ENCODE data around the gene GALNT5.

The GALNT5 gene

GRCh38 chr2:157292853-157293252, 35.3 kb downstream of the GALNT5 start:
- DNase-seq = no peak

DNA sequence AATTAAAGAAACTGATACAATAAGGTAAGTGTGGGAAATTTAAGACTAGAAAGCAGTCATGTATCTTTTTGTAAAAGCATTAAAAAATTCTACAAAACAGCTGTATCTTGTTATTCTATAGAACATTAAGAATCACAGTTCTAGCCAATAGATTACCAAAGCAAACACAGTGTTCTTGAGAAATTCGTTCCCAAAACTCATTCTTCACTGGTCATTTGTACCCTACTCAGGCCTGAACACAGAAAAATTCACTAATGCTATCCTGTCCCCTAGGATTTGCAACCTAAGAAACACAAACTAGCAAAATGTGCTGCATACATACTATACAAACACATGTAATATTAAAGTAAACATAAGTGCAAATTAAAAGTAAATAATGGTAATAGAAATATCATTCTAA, 39.0 kb downstream of the GALNT5 start:
- DNase-seq = no peak

DNA sequence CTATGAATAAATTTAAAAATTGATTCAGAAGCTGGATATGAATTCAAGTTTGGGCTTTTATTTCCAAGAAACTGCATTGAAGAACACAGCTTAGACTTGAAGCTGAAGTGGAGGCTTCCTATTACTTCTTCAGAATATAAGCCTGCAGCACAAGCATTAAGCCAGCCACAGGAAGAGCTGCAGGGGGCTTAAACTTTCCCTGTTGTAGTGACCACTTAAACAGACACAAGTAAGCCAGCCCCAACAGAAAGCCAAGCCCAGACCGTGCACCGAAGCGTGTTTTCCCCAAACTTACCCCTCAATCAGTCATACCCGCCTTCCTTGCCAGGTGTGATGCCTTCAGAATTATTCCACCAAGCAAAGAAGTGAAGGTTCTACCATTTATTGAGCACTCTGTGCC, 39.5 kb downstream of the GALNT5 start:
- DNase-seq = no peak

- DNase-seq = no peak
Measured at GRCh38 chr2:157301307-157301706, 43.8 kb downstream of the GALNT5 start.

- DNase-seq = no peak
Measured at GRCh38 chr2:157302492-157303099, 45.1 kb downstream of the GALNT5 start.

GRCh38 chr2:157303612-157304011, 46.1 kb downstream of the GALNT5 start:
- no peak for DNase-seq

DNA sequence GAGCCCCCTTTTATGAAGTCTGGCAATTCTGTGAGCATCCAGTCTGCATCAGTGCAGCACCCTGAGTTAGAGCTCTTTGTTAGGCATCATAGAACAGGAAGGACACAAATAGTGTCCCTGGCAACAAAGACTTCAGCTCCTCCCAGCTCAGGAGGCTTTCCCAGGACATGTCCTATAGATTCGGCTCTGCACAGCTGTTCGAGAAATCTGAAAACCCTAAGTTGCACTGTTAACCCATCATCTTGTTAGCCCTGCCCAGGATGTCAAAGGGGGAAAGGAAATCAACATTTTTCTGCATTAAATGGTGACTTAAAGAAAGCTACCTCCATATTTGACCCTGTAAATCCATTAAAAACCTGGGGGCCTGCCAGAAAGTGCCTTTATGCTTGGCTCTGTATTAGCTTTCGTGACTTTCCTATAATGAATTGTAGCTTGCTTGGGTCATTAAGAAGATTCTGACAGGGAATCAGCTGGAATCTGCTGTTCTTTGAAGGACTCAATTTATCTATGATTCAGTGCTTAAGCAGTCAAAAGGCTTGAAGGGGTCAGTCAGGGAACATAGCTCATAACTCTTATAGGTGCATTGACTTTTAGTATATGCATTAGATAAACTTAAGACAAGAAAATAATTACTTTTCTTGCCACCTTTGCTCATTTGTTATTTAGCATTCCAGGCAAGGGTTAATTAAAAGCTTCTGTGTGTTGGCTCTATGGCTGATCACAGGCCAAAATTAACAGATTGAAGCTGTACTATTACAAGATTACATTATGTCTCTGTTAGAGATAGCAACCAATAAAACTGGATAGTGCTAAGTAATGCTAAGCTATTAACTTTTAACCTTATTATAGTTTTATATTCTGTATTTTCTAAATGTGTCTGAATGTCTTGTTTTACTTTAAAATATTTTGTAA, 47.6 kb downstream of the GALNT5 start:
- DNase-seq = no peak

GRCh38 chr2:157305723-157306110, 48.2 kb downstream of the GALNT5 start:
- DNase-seq = no peak

DNA sequence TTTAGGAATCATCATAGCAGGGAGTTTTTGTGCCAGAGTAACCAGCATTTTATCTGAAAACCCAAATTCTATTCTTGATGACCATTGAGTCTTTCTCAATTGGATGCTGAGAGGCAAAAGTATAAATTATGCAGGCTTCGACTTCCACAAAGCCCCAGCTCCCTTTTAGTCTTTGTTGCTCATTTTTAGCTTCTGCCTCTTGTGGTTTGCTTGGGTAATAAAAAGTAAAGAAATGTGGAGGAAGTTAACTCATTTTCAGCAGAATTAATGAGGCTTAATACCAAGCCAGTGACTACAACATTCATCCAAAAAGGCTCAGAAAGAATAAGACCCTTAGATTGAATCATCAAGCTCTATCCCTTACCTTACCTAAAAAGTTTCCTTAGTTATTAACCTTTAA, 49.5 kb downstream of the GALNT5 start:
- DNase-seq = no peak

DNA sequence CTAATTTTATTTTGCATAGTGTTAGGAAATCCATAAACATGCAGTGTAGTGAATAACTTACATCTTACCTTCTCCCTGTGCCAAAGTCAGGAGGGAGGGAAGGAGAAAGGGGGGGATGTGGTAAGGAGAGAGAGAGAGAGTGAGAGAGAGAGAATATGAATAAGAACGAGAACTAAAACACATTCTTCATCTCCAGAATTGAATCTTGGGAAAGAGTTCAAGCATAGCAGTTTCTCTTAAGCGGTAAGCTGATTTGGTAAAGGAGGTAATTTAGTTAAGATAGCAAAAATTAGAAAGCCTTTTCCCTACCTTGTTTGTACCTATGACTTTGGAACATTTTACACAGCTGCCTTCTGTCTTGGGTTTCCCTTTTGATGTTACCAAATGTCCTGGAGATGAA, 52.4 kb downstream of the GALNT5 start:
- no peak for DNase-seq

- DNase-seq = no peak
Measured at GRCh38 chr2:157311706-157312105, 54.2 kb downstream of the GALNT5 start.

DNA sequence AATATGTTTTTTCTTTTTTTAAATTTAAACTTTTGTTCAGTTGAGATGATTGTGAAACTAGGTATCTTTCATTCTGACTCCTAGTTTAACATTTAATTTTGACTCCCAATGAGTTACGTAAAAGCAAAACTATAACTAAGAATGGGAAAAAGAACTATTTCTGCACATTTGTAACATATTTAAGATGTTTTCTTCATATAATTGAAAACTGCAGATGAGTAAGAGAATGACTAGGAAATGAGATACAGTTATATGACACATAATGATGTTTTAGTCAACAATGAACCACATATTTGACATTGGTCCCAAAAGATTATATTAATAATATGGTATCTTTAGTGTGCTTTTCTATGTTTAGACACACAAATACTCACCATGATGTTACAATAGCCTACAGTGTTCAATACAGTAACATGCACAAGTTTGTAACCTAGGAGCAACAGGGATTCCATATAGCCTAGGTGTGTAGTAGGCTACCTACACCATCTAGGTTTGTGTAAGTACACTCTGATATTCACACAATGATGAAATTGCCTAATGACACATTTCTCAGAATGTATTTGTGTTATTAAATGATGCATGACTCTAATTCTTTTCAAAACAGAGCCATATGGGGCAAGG, 55.5 kb downstream of the GALNT5 start:
- DNase-seq = no peak

DNA sequence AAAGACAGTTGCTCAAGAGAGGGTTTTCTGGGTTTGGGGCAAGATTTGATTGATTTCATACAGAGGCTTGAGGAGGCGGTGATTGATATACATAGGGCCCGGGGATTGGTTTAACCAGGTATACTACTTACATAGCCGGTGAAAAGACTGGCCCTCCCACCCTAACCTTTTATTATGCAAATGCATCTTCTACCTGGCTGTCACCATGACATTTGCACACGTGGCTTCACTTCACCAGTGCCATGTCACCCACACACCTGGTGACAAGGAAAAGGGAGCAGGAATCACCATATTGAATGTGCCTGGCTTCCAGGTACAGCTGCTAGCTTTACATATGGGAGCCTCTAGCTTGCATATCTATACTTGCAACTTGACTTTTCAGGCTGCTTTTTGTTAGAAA, 58.4 kb downstream of the GALNT5 start:
- DNase-seq = no peak

DNA sequence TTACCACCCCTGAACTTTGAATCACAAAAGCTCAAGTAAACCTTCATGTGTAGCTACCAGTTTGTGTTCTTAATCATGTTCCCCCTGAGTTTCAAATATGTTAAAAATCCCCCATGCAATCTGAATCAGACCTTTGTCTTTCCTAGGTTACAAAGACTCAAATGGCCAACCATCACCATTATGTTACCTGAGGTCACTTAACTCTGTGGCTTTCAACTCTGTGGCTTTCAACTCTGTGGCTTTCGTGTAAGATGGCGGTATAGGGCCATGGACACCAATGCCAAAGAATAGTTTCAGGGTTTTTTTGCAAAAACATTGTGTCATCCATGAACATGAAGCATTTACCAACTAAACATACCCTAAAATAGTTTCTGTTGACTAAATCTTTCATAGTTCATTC, 61.4 kb downstream of the GALNT5 start:
- no peak for DNase-seq

GRCh38 chr2:157319795-157320194, 62.3 kb downstream of the GALNT5 start:
- no peak for DNase-seq

- DNase-seq = no peak
Measured at GRCh38 chr2:157320409-157320808, 62.9 kb downstream of the GALNT5 start.

GRCh38 chr2:157321466-157321865, 64.0 kb downstream of the GALNT5 start:
- no peak for DNase-seq

GRCh38 chr2:157322432-157322831, 64.9 kb downstream of the GALNT5 start:
- no peak for DNase-seq

DNA sequence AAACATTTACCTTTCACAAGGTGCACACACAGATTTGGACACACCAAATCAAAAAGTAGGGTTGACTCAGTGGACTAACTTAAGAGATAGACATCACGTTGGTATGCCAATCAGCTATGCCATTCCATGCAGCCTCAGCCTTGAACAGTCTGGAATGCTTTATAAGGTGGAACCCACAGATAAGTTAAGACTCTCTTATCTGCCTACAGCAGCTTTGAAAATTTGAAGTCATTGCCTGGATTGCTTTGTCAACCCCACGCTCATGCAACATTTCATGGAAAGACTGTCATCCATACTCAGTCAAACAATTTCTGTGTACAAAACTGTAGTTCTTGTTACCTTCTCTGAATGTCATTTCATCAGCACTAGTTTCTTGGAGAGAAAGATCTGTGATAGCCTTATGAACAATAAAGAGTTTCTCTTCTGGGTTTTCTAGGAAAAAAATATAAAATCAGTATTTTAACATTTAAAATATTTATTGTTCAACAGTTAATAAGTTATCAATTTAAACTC, 66.9 kb downstream of the GALNT5 start:
- no peak for DNase-seq

DNA sequence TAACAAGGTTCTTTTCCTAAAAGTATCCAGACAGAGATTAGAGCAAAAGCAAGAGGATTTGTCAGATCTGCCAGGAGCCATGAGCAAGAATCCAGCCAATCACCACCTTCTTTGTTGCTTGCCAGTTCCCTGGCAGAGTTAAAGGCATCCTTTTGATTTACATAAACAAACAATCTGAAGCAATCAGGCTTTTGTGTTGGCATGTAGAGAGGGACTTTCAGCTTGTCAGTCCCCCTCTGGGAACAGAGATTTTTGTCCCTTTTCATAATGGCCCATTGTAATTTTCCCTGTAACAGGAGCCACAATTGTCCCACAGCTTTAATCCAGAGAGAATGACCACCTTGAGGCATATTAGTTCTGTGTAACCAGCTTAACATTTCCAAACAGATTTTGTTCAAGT, 68.3 kb downstream of the GALNT5 start, which contains the start of gene ERMN:
ERMN (minus strand) TSS at position 39 of the 400 bp plus-strand sequence. CDS start 182 bp downstream, outside the sequence.
- DNase-seq = no peak

GRCh38 chr2:157326698-157327097, 69.2 kb downstream of the GALNT5 start:
- no peak for DNase-seq

DNA sequence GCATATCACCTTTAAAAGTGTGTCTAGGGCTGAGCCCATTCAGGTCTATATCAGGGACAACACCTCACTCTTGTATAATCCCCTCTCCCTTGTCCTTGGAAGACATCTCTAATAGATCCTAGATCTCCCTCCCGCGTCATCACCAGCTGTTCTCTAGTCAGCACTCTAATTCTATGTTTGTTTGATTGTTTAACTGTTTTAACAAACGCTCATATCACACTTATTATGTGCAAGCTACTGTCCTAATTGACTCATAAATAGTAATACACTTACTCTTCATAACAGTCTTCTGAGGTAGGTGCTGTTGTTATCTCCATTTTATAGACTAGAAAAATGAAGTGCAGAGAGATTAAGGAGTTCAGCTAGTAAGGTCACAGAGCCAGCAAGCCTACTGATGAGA, 69.7 kb downstream of the GALNT5 start:
- no peak for DNase-seq

- peak; percentile 93 for DNase-seq
Measured at GRCh38 chr2:157327621-157328500, 70.4 kb downstream of the GALNT5 start.

All from activated T-cell treated with anti-CD3 and anti-CD28 coated beads, Interleukin-2, amount 50 U/mL, for 48 hours (primary cell).